Glutamatergic neuron (in vitro differentiated cells): ENCODE data around the gene ATE1. TPM values are rescaled to one million over a fixed set of nuclear protein-coding genes. Genes with fewer than 3 reads are reported as not detected.
"Not testable (repeated sequence)": the region's sequence is repeated elsewhere in the genome, so short reads cannot be mapped to it uniquely, and the experiment has no call there.

ENCODE experiments used
- DNase-seq: peaks from one replicate; pipeline ENCODE4 v3.0.0; 2022
- H3K27ac Mint-ChIP-seq: one replicate; pipeline ENCODE4 v1.8.0; 2020; ENCODE audit warnings: mild to moderate bottlenecking, mixed read lengths, inconsistent platforms; ENCODE audit not compliant: unreplicated experiment
- H3K27me3 Mint-ChIP-seq: one replicate; pipeline ENCODE4 v1.8.0; 2020; ENCODE audit warnings: mild to moderate bottlenecking, moderate library complexity, mixed read lengths, inconsistent platforms; ENCODE audit not compliant: unreplicated experiment
- H3K36me3 Mint-ChIP-seq: one replicate; pipeline ENCODE4 v1.8.0; 2020; ENCODE audit warnings: mild to moderate bottlenecking, mixed read lengths, inconsistent platforms; ENCODE audit not compliant: unreplicated experiment
- H3K4me1 Mint-ChIP-seq: one replicate; pipeline ENCODE4 v1.8.0; 2020; ENCODE audit warnings: mild to moderate bottlenecking, low read depth, mixed read lengths, inconsistent platforms; ENCODE audit not compliant: unreplicated experiment
- H3K4me3 Mint-ChIP-seq: one replicate; pipeline ENCODE4 v1.8.0; 2020; ENCODE audit warnings: mild to moderate bottlenecking, mixed read lengths, inconsistent platforms; ENCODE audit not compliant: unreplicated experiment
- H3K9me3 Mint-ChIP-seq: one replicate; pipeline ENCODE4 v1.8.0; 2020; ENCODE audit warnings: mild to moderate bottlenecking, moderate library complexity, mixed read lengths, inconsistent platforms; ENCODE audit not compliant: unreplicated experiment
- total RNA-seq: library from RNA; stranded (reverse); fragmentation: NEBNext Ultra II Directional; extraction: Animal tissue kit (Norgen Biotek cat#: 25700); gene quantifications from one replicate; pipeline ENCODE4 v1.2.1, GENCODE V29; 2021; ENCODE audit not compliant: unreplicated experiment
- TF ChIP-seq, protein P1 (sequence below): fragments of 200-600 bp; sonication (generic); IDR thresholded peaks from one replicate; pipeline ENCODE4 v1.5.0; 2021; ENCODE audit not compliant: partially characterized antibody, unreplicated experiment

Gene ATE1
- total RNA-seq, 1 donor from 2014 or later = 30.4 TPM

- not testable (repeated sequence) for DNase-seq, H3K9me3 Mint-ChIP-seq, H3K36me3 Mint-ChIP-seq
- Mint-ChIP-seq H3K27ac (peak overlapping the region; percentile 0), H3K4me3 (peak overlapping the region; percentile 66), H3K4me1 (peaks cover 15% of the 10 kb centered on the region), H3K27me3 (peaks cover 10% of the 10 kb centered on the region)
Measured at GRCh38 chr10:121929585-121930267, 1.9 kb upstream of the ATE1 start.

GRCh38 chr10:121928528-121928884 lies 675 bp upstream of the ATE1 start:
- TF ChIP-seq, protein P1, sequence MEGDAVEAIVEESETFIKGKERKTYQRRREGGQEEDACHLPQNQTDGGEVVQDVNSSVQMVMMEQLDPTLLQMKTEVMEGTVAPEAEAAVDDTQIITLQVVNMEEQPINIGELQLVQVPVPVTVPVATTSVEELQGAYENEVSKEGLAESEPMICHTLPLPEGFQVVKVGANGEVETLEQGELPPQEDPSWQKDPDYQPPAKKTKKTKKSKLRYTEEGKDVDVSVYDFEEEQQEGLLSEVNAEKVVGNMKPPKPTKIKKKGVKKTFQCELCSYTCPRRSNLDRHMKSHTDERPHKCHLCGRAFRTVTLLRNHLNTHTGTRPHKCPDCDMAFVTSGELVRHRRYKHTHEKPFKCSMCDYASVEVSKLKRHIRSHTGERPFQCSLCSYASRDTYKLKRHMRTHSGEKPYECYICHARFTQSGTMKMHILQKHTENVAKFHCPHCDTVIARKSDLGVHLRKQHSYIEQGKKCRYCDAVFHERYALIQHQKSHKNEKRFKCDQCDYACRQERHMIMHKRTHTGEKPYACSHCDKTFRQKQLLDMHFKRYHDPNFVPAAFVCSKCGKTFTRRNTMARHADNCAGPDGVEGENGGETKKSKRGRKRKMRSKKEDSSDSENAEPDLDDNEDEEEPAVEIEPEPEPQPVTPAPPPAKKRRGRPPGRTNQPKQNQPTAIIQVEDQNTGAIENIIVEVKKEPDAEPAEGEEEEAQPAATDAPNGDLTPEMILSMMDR = no peak
- H3K36me3 Mint-ChIP-seq = no peaks in the 10 kb centered on the region
- peaks cover 15% of the 10 kb centered on the region for H3K4me1 Mint-ChIP-seq
- DNase-seq = no peak
- H3K9me3 Mint-ChIP-seq = peaks cover 5% of the 10 kb centered on the region
- peak overlapping the region; percentile 72 for H3K4me3 Mint-ChIP-seq
- H3K27ac Mint-ChIP-seq = peak overlapping the region; percentile 52
- H3K27me3 Mint-ChIP-seq = peaks cover 10% of the 10 kb centered on the region

GRCh38 chr10:121927318-121927840 lies 452 bp downstream of the ATE1 start:
- Mint-ChIP-seq H3K27ac (peak overlapping the region; percentile 96), H3K4me1 (peaks cover 18% of the 10 kb centered on the region), H3K27me3 (peaks cover 8% of the 10 kb centered on the region), H3K9me3 (peaks cover 5% of the 10 kb centered on the region), H3K4me3 (peak overlapping the region; percentile 100), H3K36me3 (no peaks in the 10 kb centered on the region)
- TF ChIP-seq, protein P1 = no peak
- peak; percentile 65 for DNase-seq

DNA sequence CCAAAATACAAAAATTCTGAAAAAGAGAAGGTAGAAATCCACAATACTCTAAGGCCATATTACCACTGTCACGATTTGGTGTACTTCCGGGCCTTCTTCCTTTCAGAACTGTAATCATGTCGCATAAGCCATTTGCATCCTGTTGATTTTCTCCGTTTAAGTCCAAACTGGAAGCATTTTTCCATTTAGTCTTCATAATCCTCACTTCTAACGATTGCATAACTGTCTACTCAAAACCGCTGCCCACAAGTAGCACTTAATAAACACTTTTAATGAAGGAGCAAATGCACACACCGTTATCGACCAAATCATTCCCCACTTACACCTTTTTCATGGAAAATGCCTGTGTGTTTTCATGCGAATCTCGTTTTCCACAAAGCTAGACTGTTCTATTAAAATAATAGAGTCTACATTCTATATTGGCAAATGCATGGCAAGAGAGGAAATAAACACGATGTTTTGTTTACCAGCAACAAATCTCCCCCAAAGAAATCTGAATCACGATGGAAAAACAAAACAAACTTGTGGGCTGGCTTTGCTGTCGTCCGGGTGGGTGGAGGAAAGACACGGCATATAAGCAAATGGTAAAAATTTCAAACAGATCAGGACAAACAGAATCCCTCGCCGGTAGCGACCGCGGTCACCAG lies 1.0 kb downstream of the ATE1 start:
- TF ChIP-seq, protein P1 = no peak
- H3K4me3 Mint-ChIP-seq = peak overlapping the region; percentile 100
- peaks cover 18% of the 10 kb centered on the region for H3K4me1 Mint-ChIP-seq
- H3K36me3 Mint-ChIP-seq = no peaks in the 10 kb centered on the region
- peak overlapping the region; percentile 96 for H3K27ac Mint-ChIP-seq
- DNase-seq = no peak
- H3K27me3 Mint-ChIP-seq = peaks cover 8% of the 10 kb centered on the region
- H3K9me3 Mint-ChIP-seq = peaks cover 5% of the 10 kb centered on the region

- H3K27ac Mint-ChIP-seq = peak overlapping the region; percentile 22
Measured at GRCh38 chr10:121926157-121926556, 1.7 kb downstream of the ATE1 start.

More at GRCh38 chr10:121926157-121926556, 1.7 kb downstream of the ATE1 start:
- H3K4me3 Mint-ChIP-seq = peak overlapping the region; percentile 100
- no peak for DNase-seq
- TF ChIP-seq, protein P1 = no peak
- peaks cover 8% of the 10 kb centered on the region for H3K27me3 Mint-ChIP-seq
- no peaks in the 10 kb centered on the region for H3K36me3 Mint-ChIP-seq
- H3K9me3 Mint-ChIP-seq = peaks cover 5% of the 10 kb centered on the region
- peaks cover 22% of the 10 kb centered on the region for H3K4me1 Mint-ChIP-seq
